ENCODE results near the gene SH3RF1.

Gene SH3RF1

GRCh38 chr4:169098054-169098497 is 172.7 kb downstream of the SH3RF1 start:
- FAIRE-seq: no peak

DNA sequence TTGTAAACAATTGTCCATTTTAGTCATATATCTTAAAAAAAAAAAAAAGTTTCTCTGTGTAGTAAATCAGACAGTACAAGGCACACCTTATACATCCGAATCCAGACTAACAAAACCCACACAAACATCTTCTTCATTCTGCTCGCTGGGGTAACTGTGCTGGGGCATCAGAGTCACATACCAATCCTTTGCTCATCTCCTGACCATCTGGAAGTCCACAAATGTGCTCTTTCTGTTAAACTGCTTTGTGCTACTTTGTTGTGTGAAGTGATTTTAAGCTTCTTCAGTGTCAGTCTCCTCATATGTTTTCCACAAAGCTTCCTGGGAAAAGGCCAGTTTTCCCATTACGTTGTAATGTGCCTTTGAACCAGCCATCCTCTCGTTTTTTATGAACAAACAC is 174.5 kb downstream of the SH3RF1 start:
- FAIRE-seq: no peak

- FAIRE-seq: no peak
Observed at GRCh38 chr4:169094656-169095231, 176.0 kb downstream of the SH3RF1 start.

- FAIRE-seq: no peak
Observed at GRCh38 chr4:169092889-169093522, 177.8 kb downstream of the SH3RF1 start.

- FAIRE-seq: no peak
Observed at GRCh38 chr4:169090484-169091215, 180.1 kb downstream of the SH3RF1 start.

DNA sequence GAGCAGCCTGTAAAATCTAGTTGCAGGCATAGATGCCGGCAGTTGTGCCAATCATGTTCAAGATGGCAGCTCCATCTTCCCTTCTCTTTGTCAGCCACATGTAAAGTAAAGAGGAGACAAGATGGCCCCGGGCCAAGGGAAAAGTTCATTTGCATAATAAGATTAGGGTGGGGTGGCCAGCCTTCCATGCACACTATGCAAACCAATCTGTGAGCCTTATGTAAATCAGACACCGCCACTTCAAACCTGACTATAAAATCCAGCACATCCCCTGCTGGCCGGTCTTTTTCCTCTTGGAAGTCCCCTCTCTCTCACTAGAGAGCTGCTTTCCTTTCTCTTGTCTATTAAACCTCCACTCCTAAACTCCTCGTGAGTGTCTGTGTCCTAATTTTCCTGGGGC is 181.8 kb downstream of the SH3RF1 start:
- FAIRE-seq: no peak

GRCh38 chr4:169084954-169085353 is 185.8 kb downstream of the SH3RF1 start:
- FAIRE-seq: no peak

DNA sequence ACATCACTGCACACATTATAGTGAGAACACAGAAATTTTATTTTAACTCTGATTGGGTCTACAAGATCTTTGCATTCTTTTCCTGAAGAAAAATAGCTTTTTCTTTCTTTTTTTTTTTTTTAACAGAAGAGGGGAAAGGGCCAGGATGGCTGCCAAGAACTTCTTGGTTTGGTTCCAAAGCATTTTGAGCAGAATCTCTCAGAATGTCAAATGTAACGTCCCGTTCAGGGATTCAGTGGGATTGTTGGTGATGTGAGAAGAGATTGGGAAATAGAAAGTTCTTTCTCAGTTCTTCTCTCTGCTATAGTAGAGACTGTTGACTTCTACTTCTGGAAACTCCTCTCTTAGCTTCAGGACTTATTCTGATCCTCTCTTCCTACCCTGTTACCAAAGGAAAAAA is 189.8 kb downstream of the SH3RF1 start:
- no peak for FAIRE-seq

- no peak for FAIRE-seq
Observed at GRCh38 chr4:169079942-169080827, 190.6 kb downstream of the SH3RF1 start.

GRCh38 chr4:169074117-169074516 is 196.6 kb downstream of the SH3RF1 start:
- no peak for FAIRE-seq

DNA sequence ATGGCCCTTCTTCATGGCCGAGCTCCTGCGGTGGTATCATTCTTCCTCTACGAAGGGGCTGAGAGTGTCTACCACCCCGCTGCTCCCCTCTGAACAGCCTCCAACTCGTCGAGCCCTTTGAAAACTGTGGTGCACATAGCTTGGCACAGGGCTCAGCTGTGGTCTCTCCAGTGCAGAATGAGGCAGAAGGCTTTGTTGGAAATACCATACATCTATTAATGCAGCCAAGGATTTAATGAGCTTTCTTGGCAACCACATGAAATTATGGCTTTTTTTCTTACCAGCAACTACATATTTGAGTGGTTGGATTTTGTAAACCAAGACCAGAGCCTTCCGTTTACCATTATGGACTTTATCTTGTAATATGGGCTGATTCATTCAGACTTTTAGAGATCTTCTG is 199.0 kb downstream of the SH3RF1 start:
- no peak for FAIRE-seq

DNA sequence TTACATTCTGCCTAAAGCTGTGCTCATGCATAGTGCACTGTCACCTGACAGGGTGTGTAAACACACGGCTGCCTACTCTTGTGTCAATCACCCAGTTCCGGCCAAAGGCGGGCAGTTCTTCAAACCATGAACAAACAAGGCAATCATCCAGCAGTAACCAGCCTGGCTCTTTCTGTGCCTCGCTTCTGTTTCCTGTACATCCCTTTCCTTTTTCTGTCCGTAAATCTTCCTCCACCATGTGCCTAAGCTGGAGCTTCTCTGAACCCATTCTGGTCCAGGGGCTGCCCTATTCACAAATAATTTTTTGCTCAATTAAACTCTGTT is 199.9 kb downstream of the SH3RF1 start:
- FAIRE-seq: no peak

GRCh38 chr4:169070071-169070894 is 200.5 kb downstream of the SH3RF1 start:
- no peak for FAIRE-seq

- FAIRE-seq: no peak
Observed at GRCh38 chr4:169068423-169068822, 202.3 kb downstream of the SH3RF1 start.

DNA sequence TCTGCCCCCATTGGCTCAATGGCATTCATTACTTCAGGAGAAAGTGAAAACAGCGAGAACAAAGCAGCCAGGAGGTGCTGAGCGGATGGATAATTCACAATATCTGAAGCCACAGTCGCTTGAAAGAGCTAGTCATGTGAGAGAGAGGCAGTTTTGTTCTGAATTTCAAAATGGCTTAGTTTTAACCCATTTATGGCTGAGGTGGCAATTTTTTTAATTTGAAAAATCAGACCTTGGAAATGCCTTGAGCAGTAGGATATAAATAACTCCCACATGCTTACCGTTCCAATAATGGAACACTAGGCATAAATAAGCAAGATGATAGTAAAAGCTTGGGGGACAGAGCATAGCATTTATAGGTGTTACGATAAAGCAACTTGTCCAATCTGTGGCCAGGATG is 203.8 kb downstream of the SH3RF1 start:
- FAIRE-seq: no peak

- FAIRE-seq: no peak
Observed at GRCh38 chr4:169064296-169064695, 206.5 kb downstream of the SH3RF1 start.

DNA sequence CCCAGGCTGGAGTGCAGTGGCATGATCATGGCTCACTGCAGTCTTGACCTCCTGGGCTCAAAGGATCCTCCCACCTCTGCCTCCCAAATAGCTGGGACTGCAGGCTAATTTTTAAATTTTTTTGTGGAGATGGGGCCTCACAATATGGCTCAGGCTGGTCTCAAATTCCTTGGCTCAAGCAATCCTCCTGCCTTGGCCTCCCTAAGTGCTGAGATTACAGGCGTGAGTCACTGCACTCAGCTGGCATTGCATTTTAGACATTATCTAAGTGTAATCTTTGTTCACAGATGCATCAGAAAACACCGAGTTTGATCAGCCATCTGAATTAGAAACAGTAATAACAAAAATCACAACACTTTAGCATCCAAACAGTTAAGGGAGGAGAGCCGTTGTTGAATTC is 207.3 kb downstream of the SH3RF1 start:
- no peak for FAIRE-seq

DNA sequence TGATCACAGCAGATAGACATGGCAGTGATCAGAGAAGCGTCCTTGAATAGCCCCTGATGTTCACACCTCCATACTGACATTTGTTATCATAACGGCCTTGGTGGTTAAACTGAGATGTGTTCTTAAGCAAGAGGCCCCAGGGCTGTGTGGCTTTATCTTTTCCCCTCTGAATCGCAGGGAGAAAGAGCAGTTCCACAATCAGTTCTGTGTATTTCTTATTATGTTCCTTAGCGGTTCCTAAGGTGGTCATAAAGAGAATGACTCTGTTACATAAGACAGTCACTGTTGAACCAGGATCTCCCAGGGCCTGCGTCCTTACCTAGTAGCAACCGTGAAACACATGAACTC is 207.9 kb downstream of the SH3RF1 start:
- no peak for FAIRE-seq

DNA sequence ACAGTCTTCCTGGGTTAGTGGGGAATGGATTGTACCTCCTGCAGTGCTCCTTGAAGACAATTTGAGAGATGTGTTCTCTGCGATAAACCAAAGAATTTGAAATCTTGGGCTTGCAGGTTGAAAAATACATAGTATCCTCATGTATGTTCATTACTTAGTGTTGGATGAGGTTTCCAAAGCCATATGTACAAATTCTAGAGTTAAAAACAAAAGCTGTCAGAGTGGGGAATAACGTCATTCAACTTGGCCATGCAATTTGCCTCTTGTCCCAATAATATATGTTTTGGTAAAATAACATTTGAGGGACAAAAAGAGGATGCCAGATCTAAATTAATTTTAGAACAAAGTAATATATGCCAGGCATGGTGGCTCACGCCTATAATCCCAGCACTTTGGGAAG is 209.4 kb downstream of the SH3RF1 start:
- FAIRE-seq: no peak

DNA sequence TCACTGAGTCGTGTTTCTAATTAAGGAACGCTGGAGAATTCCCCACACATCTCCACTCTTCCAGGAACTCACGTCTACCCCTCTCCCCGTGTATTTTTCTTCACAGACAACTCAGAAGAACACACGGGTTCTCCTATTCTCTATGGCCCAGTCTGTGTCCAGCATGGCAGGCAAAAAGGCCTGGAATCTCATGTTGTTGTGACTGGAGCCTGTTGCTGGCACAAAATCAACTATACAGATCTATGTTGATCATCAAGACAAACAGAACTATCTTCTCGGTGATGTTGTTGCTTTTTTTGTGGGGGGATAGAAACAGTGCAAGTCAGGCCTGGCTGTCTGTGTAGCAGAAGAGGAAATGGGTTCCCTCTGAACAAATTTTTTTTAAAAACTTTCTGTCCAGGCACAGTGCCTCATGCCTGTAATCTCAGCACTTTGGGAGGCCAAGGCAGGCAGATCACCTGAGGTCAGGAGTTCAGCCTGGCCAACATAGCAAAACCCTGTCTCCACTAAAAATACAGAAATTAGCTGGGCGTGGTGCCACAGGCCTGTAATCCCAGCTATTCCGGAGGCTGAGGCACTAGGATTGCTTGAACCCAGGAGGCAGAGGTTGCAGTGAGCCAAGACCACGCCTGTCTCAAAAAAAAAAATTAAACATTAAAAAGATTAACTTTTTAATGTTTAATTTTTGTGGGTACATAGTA is 210.2 kb downstream of the SH3RF1 start:
- FAIRE-seq: no peak

- no peak for FAIRE-seq
Observed at GRCh38 chr4:169059306-169060211, 211.2 kb downstream of the SH3RF1 start.
